ENCODE data around the gene GRK1.
"Not testable (repeated sequence)": the region's sequence is repeated elsewhere in the genome, so short reads cannot be mapped to it uniquely, and the experiment has no call there.

GRK1 gene

DNA sequence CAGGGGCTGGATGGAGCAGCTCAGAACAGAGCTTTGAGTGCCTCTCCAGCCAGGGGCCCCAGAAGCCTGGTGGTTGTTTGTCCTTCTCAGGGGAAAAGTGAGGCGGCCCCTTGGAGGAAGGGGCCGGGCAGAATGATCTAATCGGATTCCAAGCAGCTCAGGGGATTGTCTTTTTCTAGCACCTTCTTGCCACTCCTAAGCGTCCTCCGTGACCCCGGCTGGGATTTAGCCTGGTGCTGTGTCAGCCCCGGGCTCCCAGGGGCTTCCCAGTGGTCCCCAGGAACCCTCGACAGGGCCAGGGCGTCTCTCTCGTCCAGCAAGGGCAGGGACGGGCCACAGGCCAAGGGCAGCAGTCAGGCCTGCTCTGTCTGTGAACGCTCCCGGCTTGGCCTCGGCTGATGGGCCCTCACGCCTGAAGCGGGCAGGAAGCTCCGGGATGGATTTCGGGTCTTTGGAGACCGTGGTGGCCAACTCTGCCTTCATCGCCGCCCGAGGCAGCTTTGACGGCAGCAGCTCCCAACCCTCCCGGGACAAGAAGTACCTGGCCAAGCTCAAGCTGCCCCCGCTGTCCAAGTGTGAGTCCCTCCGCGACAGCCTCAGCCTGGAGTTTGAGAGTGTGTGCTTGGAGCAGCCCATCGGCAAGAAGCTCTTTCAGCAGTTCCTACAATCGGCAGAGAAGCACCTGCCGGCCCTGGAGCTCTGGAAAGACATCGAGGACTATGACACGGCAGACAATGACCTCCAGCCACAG lies at the start of gene GRK1:
TSS of gene GRK1 (plus strand) at position 269 of the 751 bp plus-strand sequence. CDS start at position 437, 168 bp downstream.
- in situ Hi-C loops (cut with MboI; ENCODE audit: low sequenced_read_pairs) = no loop called here

DNA sequence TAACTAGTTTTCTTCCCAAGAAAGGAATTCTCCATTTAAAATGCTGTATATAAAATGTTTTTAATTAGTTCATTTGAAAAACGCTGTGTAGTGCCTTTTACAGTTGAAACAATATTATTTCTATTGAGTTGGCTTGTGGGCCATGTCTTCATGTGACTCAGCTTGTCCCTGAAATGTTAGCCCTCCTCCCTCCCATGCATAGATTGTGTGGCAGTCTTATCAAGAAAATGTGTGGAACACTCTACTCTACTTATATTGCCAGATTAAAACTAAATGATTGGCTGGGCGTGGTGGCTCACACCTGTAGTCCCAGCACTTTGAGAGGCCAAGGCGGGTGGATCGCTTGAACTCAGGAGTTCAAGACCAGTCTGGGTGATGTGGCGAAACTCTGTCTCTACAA lies 49.1 kb upstream of the GRK1 start:
- in situ Hi-C loops (cut with MboI; ENCODE audit: low sequenced_read_pairs) = no loop called here

DNA sequence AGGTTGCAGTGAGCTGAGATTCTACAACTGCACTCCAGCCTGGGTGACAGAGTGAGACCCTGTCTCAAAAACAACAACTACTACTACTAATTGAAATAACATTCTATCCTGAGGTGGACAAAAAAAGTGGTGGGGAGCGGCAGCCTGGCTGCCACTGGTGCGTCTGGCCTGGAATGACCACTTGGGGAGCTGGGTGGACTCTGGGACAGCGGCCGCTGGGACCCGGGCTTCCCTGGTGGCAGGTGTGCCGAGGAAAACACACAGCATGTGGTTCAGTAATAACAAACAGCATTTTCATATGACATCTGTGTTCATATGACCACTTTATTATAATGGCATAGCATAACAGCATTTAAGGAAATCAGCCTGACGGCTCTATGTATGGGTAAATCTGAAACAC lies 48.6 kb upstream of the GRK1 start:
- in situ Hi-C loops (cut with MboI; ENCODE audit: low sequenced_read_pairs) = no loop called here

DNA sequence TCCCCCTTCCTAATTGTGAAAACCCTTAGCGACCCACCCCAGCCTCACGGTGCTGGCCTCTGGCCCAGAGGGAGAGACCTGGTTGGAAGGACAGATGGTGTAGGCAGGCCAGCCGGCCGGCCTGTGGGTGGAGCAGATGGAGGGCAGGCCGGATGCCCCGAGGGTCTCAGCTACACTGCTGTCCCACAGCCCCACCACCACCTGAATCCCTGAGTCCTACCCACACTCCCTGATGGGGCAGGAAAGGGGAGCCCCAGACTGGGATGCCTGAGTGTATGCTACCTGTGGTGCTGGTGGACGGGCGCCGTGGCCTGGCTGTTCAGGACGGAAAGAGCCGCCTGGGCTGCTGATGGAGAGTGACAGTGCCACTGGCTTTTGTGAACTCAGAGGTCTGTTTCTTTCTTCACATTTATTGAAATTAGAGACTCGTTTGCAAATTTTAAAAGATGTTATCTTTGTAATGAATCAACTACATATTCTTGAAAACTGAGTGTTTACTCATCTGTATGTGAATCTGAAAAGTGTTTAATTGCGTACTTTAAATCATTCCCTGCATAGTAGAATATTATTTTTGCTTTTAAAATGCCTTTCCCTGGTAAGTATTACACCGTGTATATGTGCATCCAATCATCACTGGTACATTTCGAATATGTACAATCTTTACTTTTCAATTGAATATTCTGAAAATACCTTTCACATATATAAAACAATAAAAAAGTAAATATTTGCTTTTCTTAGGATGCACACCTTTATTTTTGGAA lies 46.8 kb upstream of the GRK1 start:
- in situ Hi-C loops (cut with MboI; ENCODE audit: low sequenced_read_pairs) = no loop called here

DNA sequence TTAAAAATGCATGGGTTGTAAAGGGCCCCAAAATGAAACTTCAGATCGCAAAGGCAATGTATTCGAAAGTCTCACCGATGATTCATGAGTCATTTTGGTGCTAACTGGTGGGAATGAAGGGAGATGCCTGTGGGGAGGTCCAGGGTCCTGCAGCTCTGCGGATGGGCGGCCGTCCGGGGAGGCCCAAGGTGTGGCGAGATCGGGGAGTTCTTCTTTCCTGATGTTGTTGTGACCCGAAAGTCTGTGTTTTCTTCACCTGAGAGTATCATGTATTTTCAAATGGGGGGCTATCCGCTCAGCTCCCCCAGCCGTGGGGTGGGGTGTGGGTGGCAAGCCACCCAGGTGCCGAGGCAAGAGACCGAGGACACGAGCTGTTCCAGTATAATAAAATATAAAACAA lies 46.0 kb upstream of the GRK1 start:
- in situ Hi-C loops (cut with MboI; ENCODE audit: low sequenced_read_pairs) = no loop called here

DNA sequence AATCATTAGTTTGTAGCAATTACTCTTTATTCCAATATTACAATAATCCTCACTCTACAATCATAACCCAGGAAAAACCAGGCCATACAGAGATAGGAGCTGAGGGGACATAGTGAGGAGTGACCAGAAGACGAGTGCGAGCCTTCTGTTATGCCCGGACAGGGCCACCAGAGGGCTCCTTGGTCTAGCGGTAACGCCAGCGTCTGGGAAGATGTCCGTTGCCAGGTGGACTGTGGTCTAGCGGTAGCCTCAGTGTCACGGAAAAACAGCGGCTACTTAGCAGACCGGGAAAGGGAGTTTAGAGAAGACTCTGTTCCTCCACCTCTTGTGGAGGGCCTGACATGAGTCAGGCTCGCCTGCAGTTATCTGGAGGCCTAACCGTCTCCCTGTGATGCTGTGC lies 45.5 kb upstream of the GRK1 start:
- in situ Hi-C loops (cut with MboI; ENCODE audit: low sequenced_read_pairs) = not testable (repeated sequence)

DNA sequence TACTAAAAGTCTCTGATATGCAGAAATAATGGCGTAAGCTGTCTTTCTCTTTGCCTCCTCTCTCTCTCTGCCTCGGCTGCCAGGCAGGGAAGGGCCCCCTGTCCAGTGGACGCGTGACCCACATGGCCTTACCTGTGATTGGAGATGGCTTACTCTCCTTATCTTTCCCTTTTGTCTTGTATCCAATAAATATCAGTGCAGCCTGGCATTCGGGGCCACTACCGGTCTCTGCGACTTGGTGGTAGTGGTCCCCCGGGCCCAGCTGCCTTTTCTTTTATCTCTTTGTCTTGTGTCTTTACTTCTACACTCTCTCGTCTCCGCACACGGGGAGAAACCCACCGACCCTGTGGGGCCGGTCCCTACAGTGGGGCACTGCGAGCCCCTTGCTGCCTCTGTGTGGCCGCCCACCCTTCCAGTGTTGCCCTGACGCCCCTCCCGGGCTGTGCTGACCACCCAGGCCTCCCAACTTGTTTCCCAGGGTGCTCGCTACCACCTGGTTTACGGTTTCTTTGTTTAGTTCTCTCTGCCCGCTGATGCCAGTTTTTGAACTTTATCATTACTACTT lies 45.0 kb upstream of the GRK1 start:
- in situ Hi-C loops (cut with MboI; ENCODE audit: low sequenced_read_pairs) = not testable (repeated sequence)

DNA sequence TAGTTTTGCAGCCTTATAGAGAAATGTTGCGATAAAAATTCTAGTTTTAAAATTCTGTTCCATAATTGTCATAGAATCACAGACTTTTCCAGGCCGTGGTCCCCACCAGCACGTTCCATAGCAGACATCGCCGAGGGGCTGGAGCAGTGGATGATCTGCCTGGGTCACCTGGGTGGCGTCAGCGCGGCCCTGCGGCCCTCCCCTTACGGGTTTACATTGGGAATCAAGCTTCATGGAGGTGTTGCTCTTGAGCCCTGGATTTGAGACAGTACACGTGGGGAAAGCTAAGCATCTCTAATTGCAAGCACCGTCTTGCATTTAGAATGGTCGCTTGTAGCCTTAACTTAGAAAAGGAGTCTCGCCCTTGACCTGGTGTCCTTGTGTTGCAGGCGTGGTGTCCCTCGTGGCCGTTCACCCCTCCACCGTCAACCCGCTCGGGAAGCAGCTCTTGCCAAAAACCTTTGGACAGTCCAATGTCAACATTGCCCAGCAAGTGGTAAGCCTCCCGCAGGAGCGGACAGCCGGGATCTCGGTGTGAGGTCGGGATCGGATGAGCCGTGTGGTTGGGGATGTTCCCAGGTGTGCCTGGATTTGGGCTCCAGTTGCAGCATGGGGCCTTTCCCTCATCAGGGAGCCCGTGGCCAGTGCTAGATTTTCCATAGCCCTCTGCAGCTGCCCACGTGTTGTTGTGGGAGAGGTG lies 44.1 kb upstream of the GRK1 start:
- in situ Hi-C loops (cut with MboI; ENCODE audit: low sequenced_read_pairs) = no loop called here

DNA sequence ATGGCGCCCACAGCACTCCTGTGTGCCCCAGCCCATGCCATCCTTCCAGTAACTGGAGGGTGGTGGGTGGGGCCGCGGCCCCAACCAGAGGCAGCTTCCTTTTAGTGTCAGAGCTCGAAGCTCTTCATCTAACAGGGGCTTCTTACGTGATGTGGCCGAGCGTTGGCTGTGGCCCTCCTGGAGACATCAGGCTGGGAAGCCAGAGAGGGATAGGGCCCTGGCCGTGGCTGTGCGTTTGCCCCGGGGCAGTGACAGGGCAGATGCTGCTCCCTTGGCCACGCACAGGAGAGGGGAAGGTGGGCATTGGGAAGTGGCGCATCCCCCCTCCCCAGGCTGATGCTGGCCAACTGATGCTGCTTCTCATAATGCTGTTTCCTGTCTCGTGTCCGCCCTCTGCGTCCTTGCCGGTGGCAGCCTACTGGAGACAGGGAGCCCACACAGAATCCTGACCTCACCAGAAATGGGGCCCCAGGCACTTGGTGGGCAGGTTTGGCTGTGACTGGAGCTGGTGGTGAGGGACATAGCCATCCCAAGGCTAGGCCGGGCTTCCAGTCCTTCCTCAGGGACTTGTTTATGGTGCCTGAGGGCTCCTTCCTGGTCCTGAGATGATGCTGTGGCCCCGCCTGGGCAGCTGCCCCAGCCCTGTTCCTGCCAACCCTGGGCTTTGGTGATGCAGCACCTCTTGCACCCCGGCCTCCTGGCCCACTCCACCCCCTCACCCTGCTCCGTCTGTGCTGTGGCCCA lies 43.4 kb upstream of the GRK1 start:
- in situ Hi-C loops (cut with MboI; ENCODE audit: low sequenced_read_pairs) = no loop called here

DNA sequence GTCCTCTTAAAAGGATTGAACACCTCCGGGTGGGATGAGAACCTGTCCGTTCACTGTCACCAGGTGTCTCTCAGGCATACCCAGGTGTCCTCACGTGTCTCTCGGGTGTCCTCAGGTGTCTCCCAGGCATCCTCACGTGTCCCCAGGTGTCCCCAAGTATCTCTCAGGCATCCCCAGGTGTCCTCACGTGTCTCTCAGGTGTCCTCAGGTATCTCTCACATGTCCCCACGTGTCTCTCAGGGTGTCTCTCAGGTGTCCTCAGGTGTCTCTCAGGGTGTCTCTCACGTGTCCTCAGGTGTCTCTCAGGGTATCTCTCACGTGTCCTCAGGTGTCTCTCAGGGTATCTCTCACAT lies 42.8 kb upstream of the GRK1 start:
- in situ Hi-C loops (cut with MboI; ENCODE audit: low sequenced_read_pairs) = no loop called here

DNA sequence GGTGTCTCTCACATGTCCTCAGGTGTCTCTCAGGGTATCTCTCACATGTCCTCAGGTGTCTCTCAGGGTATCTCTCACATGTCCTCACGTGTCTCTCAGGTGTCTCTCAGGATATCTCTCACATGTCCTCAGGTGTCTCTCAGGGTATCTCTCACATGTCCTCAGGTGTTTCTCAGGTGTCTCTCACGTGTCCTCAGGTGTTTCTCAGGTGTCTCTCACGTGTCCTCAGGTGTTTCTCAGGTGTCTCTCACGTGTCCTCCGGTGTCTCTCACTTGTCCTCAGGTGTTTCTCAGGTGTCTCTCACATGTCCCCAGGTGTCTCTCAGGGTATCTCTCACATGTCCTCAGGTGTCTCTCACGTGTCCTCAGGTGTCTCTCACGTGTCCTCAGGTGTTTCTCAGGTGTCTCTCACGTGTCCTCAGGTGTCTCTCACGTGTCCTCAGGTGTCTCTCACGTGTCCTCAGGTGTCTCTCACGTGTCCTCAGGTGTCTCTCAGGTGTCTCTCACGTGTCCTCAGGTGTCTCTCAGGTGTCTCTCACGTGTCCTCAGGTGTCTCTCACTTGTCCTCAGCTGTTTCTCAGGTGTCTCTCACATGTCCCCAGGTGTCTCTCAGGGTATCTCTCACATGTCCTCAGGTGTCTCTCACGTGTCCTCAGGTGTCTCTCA lies 42.2 kb upstream of the GRK1 start:
- in situ Hi-C loops (cut with MboI; ENCODE audit: low sequenced_read_pairs) = not testable (repeated sequence)

DNA sequence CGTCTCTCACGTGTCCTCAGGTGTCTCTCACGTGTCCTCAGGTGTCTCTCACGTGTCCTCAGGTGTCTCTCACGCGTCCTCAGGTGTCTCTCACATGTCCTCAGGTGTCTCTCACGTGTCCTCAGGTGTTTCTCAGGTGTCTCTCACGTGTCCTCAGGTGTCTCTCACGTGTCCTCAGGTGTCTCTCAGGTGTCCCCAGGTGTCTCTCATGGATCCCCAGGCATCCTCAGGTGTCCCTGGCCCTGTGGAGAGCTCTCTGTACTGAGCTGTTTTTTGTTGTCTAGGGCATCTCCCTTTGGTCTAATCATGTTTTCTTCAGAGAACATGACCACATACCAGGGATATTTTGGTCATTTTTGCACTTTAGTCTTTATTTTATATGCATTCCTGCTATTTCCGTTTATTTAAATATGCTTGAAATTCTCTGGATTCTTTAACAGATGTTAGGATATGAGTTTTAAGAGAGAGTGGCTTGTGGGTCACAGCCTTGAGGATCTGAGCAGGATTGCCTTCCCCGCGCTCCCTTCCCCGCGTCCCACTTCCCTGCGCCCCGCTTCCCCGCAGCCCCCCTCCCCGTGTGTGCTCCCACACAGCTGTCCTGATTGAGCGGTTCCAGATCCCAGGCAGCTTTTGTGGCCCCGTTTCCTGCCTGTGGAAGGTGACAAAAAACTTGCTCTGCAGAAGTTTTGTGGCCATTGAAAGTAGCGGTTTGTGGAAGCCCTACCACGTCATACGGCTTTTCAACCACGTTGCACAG lies 40.9 kb upstream of the GRK1 start:
- in situ Hi-C loops (cut with MboI; ENCODE audit: low sequenced_read_pairs) = no loop called here

DNA sequence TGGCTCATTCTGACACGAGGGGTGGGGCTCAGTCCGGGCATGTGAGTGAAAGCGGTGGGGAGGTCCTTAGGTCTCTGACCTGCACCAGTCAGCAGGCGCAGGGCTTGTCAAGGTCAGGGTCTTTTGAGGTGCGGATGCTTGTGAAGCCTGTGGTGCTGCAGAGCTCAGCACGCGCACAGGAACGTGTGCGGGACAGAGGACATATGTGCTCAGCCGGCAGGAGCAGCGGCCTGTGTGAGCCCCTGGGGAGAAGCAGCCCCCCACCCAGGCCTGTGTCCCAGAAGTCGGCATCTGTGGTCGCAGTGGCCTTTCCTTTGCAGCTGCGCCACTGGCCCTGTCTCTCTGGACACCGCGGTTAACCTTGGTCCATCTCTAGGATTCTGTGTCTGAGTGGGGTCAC lies 39.9 kb upstream of the GRK1 start:
- in situ Hi-C loops (cut with MboI; ENCODE audit: low sequenced_read_pairs) = no loop called here

DNA sequence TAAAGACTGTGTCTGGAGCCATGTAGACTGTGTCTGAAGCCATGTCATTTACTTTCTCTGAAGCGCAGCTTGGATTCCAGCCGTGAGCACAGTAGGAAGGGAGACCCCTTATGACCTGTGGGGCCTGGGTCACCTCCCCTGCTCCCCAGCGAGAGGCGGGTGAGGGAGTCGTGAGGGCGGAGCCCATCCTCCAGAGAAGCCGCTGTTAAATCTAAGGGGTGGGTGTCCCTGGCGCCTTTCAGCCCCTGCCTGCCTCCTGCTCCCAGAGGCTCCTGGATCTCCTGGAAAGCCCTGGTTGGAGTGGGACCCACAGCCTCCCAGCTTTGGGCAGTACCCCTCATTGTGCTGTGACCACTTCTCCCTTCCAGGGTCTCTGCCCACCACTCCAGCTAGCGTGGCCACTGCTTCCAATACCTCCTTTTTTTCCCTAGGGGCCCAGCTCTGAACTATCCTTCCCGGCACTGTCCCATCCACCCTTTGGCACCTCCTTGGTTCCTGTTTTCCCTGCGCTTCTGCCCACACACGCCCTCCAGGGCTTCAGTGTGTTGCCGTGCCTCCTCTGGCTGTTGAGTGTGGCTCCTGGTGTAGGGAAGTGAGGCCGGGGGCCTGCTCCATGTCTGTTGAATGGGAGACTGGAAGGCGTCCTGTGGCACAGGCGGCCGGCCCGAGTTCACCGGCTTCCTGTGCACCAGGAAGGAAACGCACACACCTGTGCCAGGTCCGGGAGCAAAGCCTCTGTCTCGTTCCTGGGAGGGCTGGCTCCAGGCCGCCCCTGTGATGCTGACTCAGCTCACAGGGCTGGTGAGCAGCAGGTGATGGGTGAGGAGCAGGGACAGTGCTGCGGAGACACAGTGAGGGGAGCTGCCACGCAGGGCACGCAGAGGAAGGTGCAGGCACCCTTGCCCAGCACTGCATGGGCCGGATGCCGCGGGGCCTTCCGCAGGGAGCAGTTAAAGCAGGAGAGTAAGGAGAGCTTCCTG lies 38.4 kb upstream of the GRK1 start:
- in situ Hi-C loops (cut with MboI; ENCODE audit: low sequenced_read_pairs) = no loop called here

DNA sequence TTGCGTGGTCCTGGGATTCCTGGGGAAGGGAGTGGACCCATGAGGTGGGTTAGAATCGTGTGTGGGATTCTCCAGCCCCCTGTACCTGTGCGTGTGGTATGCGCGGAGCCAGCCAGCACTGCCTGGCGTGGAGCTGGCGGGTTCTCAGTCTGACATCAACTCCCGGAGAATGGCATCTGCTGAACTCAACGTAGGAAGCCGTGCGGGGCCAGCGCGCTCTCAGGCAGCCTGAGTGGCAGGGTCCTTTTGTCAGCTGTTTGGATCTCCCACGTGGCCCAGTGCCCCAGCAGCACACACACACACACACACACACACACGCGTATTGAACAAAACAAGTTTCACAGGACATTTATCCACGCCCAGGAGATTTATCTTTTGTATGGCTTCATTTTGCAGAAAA lies 37.2 kb upstream of the GRK1 start:
- in situ Hi-C loops (cut with MboI; ENCODE audit: low sequenced_read_pairs) = no loop called here

DNA sequence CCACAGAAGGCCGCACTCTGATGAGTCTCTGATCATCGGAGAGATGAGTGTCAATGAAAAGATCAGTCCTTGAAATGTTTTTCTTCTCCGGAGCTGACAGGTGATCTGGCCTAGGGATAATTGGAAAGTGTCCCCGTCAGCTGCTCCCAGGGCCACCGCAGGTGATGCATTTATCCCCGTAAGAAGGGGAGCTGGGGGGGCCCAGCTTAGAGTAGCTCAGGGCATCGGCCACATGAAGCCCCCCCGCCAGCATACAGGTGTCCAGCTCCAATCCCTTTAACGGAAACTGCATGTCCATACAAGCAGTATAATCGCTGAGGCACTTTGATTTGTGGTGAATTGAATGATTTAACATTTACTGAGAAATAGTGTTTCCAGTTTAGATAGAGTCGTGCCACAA lies 36.7 kb upstream of the GRK1 start:
- in situ Hi-C loops (cut with MboI; ENCODE audit: low sequenced_read_pairs) = no loop called here

DNA sequence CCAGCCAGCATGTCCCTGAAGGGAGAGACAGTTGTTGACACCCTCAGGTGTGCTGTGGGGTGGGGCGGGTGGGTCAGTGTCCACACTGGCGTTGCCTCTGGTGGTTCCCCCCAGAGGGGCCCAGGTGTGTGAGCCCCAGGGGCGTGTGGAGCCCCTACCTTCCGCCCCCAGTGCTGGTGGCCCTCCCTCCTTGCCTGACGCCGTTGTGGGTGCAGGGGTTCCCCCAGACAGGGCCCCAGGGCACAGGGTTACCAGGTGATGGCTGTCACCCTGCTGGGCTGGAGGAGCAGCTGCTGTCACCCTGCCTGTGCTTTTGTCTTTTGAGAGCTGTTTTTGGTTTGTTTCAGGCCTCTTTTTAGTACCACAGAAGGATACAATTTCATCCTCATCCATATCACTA lies 36.2 kb upstream of the GRK1 start:
- in situ Hi-C loops (cut with MboI; ENCODE audit: low sequenced_read_pairs) = no loop called here

DNA sequence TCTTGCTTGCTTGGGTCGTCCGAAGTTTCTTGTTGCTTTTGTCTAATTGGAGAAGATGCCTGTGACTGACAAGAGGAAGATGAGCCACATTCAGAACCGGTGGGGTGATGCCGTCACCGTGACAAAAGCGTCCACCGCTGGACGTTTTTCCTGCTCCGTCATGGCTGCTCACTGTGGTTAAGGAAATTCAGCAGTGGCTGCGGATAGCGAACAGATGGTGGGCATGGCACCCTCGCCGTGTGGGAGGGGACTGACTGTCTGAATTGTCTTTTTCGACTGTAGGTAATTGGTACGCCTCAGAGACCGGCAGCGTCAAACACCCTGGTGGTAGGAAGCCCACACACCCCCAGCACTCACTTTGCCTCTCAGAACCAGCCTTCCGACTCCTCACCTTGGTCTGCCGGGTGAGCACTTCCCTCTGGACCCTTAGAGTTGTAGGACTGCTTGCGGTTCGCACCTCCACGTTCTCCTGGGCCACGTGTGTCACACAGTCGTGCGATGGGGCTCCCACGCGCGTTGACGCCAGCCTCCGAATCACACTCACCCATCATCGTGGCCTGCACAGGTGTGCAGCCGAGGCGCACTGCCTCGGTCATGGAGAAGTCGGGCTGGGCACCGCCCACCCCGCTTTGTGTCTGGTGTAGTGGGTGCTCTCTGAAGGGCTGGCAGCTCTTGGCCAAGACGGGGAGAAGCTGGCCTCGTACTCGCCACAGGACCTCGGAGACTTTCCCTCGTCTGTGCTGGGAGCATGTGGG lies 35.5 kb upstream of the GRK1 start:
- in situ Hi-C loops (cut with MboI; ENCODE audit: low sequenced_read_pairs) = no loop called here
